ENCODE measurements around the gene GALNT6.

GALNT6 gene

DNA sequence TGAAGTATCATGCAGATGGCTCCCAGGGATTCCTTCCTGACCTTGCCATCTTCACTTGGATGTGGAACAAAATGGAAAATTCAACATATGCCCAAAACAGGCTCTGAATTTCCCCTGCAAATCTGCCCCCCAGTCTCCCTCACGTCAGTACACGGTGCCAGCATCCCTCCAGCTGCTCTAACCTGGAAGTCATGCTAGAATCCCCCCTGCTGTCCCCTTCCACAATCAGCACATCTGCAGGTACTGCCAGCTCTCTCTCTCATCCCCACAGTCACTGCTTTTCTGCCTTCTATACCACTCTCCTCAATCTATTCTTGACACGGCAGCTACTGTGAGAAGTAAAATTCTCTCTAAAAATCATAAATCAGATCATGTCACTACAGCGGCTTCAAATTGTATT, 21.6 kb downstream of the GALNT6 start:
- no peak for TF ChIP-seq EZH2phosphoT487 (IDR thresholded peaks at IDR 0.05; ENCODE audit: low read depth)
- TF ChIP-seq, protein P1, sequence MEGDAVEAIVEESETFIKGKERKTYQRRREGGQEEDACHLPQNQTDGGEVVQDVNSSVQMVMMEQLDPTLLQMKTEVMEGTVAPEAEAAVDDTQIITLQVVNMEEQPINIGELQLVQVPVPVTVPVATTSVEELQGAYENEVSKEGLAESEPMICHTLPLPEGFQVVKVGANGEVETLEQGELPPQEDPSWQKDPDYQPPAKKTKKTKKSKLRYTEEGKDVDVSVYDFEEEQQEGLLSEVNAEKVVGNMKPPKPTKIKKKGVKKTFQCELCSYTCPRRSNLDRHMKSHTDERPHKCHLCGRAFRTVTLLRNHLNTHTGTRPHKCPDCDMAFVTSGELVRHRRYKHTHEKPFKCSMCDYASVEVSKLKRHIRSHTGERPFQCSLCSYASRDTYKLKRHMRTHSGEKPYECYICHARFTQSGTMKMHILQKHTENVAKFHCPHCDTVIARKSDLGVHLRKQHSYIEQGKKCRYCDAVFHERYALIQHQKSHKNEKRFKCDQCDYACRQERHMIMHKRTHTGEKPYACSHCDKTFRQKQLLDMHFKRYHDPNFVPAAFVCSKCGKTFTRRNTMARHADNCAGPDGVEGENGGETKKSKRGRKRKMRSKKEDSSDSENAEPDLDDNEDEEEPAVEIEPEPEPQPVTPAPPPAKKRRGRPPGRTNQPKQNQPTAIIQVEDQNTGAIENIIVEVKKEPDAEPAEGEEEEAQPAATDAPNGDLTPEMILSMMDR (IDR thresholded peaks at IDR 0.05; ENCODE audit: low read depth, low read length), result no peak
- Histone ChIP-seq H3K9me3 (ENCODE audit: insufficient read depth, low read length) (no peaks in the 10 kb centered on the region), H3K79me2 (ENCODE audit: low read length) (no peaks in the 10 kb centered on the region), H3K4me3 (ENCODE audit: low read length) (peak overlapping the region; percentile 56), H2AFZ (ENCODE audit: low read depth, low read length) (no peak overlapping the region), H3K4me1 (ENCODE audit: low read length) (peaks cover 53% of the 10 kb centered on the region), H3K9ac (ENCODE audit: low read length) (peak overlapping the region; percentile 76), H3K27me3 (ENCODE audit: low read depth, low read length) (no peaks in the 10 kb centered on the region), H3K27ac (ENCODE audit: low read length) (peak overlapping the region; percentile 89), H3K4me2 (ENCODE audit: low read length) (peak overlapping the region; percentile 80), H4K20me1 (ENCODE audit: insufficient read depth, low read length) (no peaks in the 10 kb centered on the region), H3K36me3 (replicated peaks; ENCODE audit: low read depth, low read length) (peaks cover 61% of the 10 kb centered on the region)

DNA sequence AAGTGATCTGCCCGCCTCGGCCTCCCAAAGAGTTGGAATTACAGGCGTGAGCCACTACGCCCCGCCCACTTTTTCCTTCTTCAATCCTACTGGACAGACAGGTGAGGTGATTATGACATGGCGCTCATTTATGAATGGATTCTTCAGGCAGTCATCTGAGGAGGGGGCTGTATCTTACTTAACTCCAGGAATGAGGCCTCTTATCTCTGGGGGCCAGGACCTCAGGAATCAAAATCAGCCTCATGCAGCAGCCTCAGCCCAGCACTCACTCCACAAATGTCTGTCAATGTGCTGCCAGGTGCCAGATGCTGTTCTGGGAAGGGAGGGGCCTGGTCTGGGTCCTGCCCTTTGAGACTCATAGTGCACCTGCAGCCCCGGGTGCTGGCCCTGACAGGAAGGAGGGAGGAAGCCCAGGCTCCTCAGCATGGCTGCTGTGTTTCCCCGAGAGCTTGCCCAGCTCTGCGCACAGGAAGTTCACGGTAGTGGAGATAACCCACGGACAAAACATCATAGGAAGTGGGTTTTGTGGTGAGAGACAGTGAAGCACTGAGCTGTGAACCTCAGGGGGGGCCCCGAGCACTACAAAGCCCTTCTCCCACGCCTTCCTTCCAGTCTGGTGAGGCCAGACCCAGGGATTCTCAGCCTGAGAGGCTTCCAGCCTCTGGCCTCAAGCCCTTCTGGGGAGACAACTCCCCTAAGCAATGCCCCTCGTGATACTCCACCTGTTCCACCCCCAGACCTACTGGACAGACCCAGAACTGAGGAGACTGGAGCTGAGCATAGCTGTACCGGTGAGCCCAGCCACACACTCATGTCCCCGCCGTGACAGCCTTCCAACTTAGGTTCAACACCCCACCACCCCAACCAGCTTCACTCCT, 22.3 kb downstream of the GALNT6 start:
- peak overlapping the region; percentile 76 for H3K9ac ChIP-seq (ENCODE audit: low read length)
- peak overlapping the region; percentile 56 for H3K4me3 ChIP-seq (ENCODE audit: low read length)
- no peaks in the 10 kb centered on the region for H3K79me2 ChIP-seq (ENCODE audit: low read length)
- peaks cover 53% of the 10 kb centered on the region for H3K4me1 ChIP-seq (ENCODE audit: low read length)
- H2AFZ ChIP-seq (ENCODE audit: low read depth, low read length), result no peak overlapping the region
- peak overlapping the region; percentile 80 for H3K4me2 ChIP-seq (ENCODE audit: low read length)
- H3K27ac ChIP-seq (ENCODE audit: low read length), result peak overlapping the region; percentile 89
- no peaks in the 10 kb centered on the region for H3K9me3 ChIP-seq (ENCODE audit: insufficient read depth, low read length)
- peaks cover 62% of the 10 kb centered on the region for H3K36me3 ChIP-seq (replicated peaks; ENCODE audit: low read depth, low read length)
- peak; percentile 71 for TF ChIP-seq EZH2phosphoT487 (IDR thresholded peaks at IDR 0.05; ENCODE audit: low read depth)
- TF ChIP-seq, protein P1 (IDR thresholded peaks at IDR 0.05; ENCODE audit: low read depth, low read length), result no peak
- no peaks in the 10 kb centered on the region for H4K20me1 ChIP-seq (ENCODE audit: insufficient read depth, low read length)
- H3K27me3 ChIP-seq (ENCODE audit: low read depth, low read length), result no peaks in the 10 kb centered on the region

DNA sequence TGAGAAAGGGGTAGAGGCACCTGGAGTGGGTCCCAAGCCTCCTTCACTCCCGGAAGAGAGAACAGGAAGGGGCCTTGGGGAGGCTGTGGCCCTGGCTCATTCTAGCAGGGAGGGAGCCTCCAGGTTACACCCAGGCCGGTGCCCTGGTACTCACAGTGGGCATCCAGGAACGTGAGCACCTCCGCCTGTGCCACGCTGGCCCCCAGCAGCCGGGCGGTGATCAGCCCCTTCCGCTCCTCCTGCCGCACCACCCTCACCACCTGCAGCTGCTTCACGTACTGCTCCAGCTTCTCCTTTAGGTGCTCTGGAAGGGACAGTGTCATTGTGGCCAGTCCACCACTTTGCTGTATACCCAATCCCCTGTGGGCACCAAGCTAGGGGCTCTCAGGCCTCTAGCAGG, 25.9 kb downstream of the GALNT6 start:
- no peak overlapping the region for H3K4me2 ChIP-seq (ENCODE audit: low read length)
- H3K36me3 ChIP-seq (replicated peaks; ENCODE audit: low read depth, low read length), result peaks cover 64% of the 10 kb centered on the region
- TF ChIP-seq, protein P1 (IDR thresholded peaks at IDR 0.05; ENCODE audit: low read depth, low read length), result no peak
- TF ChIP-seq EZH2phosphoT487 (IDR thresholded peaks at IDR 0.05; ENCODE audit: low read depth), result no peak
- H4K20me1 ChIP-seq (ENCODE audit: insufficient read depth, low read length), result no peaks in the 10 kb centered on the region
- H3K9me3 ChIP-seq (ENCODE audit: insufficient read depth, low read length), result no peaks in the 10 kb centered on the region
- H3K79me2 ChIP-seq (ENCODE audit: low read length), result no peaks in the 10 kb centered on the region
- H3K4me1 ChIP-seq (ENCODE audit: low read length), result peaks cover 40% of the 10 kb centered on the region
- H3K9ac ChIP-seq (ENCODE audit: low read length), result no peak overlapping the region
- H3K27ac ChIP-seq (ENCODE audit: low read length), result no peak overlapping the region
- no peak overlapping the region for H3K4me3 ChIP-seq (ENCODE audit: low read length)
- H2AFZ ChIP-seq (ENCODE audit: low read depth, low read length), result no peak overlapping the region
- H3K27me3 ChIP-seq (ENCODE audit: low read depth, low read length), result no peaks in the 10 kb centered on the region

DNA sequence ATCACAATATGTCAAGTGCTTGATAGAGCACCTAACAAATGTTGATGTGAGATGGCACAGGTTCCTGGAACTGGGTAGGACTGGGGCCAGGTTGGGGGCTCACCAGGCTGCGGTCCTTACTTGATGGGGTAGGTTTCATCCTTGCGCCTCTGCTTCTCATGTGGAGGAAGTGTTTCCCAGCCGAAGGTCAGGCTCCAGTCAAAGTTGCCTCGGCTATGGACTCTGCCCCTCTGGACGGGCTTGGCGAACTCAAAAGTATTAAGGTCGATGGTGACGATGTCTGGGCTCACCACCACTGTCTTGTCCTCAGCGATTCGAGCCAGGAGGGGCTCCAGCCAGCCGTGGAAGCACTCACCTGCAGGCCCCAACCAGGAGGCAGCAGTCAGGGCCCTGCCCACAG, 27.2 kb downstream of the GALNT6 start:
- H3K4me1 ChIP-seq (ENCODE audit: low read length), result peaks cover 39% of the 10 kb centered on the region
- no peaks in the 10 kb centered on the region for H3K27me3 ChIP-seq (ENCODE audit: low read depth, low read length)
- no peak overlapping the region for H3K4me2 ChIP-seq (ENCODE audit: low read length)
- H3K4me3 ChIP-seq (ENCODE audit: low read length), result no peak overlapping the region
- no peak for TF ChIP-seq EZH2phosphoT487 (IDR thresholded peaks at IDR 0.05; ENCODE audit: low read depth)
- peaks cover 70% of the 10 kb centered on the region for H3K36me3 ChIP-seq (replicated peaks; ENCODE audit: low read depth, low read length)
- no peak overlapping the region for H3K27ac ChIP-seq (ENCODE audit: low read length)
- no peaks in the 10 kb centered on the region for H3K9me3 ChIP-seq (ENCODE audit: insufficient read depth, low read length)
- no peak overlapping the region for H2AFZ ChIP-seq (ENCODE audit: low read depth, low read length)
- H3K9ac ChIP-seq (ENCODE audit: low read length), result no peak overlapping the region
- no peaks in the 10 kb centered on the region for H3K79me2 ChIP-seq (ENCODE audit: low read length)
- H4K20me1 ChIP-seq (ENCODE audit: insufficient read depth, low read length), result no peaks in the 10 kb centered on the region

Measured in OCI-LY3 (cell line).